Effector CD8-positive, alpha-beta T cell (primary cell): Measurements from ENCODE around the gene POLRMT.
"Not testable (repeated sequence)": the region's sequence is repeated elsewhere in the genome, so short reads cannot be mapped to it uniquely, and the experiment has no call there.

Experiments
- DNase-seq: peaks from one replicate; lab custom pipeline; 2025; lab: John Stamatoyannopoulos, UW
- total RNA-seq, 4 experiments: gene quantifications; one replicate each; lab custom pipeline; 2026; lab: John Stamatoyannopoulos, UW

The POLRMT gene
- 97.6 to 132 (median 115) reads per million in 4 experiments for total RNA-seq

- peak; percentile 95 for DNase-seq
These were observed at the start of gene POLRMT for GRCh38 chr19:633068-633785. TSS of gene POLRMT (minus strand) at chr19:633537. CDS start at chr19:633512, 25 bp downstream.

DNA sequence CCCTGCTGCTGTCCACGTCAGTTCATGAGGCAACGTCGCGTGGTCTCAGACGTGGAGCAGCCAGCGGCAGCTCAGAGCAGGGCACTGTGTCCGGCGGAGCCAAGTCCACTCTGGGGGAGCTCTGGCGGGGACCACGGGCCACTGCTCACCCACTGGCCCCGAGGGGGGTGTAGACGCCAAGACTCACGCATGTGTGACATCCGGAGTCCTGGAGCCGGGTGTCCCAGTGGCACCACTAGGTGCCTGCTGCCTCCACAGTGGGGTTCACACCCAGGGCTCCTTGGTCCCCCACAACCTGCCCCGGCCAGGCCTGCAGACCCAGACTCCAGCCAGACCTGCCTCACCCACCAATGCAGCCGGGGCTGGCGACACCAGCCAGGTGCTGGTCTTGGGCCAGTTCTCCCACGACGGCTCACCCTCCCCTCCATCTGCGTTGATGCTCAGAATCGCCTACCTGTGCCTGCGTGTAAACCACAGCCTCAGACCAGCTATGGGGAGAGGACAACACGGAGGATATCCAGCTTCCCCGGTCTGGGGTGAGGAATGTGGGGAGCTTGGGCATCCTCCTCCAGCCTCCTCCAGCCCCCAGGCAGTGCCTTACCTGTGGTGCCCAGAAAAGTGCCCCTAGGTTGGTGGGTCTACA lies 49.5 kb upstream of the POLRMT start:
- DNase-seq: no peak

DNA sequence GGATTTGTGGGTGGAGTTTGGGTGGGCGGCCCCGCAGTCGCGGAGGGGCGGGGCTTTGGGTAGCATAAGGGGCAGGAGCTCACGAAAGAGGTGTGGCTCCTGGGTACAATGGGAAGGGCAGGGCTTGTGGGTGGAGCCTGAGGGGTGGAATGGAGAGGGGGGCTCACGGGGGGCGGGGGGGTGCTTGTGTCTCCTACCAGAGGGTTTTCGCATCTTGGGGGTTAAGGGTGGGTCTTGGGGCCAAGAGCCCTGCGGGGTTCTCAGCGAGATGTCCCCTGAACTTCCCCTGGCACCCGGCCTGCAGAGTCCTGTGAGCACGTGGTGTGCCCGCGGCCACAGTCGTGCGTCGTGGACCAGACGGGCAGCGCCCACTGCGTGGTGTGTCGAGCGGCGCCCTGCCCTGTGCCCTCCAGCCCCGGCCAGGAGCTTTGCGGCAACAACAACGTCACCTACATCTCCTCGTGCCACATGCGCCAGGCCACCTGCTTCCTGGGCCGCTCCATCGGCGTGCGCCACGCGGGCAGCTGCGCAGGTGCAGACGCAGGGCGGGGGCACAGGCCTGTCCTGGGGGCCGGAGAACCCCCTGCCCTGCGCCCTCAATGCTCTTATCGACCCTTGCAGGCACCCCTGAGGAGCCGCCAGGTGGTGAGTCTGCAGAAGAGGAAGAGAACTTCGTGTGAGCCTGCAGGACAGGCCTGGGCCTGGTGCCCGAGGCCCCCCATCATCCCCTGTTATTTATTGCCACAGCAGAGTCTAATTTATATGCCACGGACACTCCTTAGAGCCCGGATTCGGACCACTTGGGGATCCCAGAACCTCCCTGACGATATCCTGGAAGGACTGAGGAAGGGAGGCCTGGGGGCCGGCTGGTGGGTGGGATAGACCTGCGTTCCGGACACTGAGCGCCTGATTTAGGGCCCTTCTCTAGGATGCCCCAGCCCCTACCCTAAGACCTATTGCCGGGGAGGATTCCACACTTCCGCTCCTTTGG lies 48.0 kb upstream of the POLRMT start:
- no peak for DNase-seq

GRCh38 chr19:680287-681028 lies 47.1 kb upstream of the POLRMT start:
- DNase-seq: peak; percentile 99

DNA sequence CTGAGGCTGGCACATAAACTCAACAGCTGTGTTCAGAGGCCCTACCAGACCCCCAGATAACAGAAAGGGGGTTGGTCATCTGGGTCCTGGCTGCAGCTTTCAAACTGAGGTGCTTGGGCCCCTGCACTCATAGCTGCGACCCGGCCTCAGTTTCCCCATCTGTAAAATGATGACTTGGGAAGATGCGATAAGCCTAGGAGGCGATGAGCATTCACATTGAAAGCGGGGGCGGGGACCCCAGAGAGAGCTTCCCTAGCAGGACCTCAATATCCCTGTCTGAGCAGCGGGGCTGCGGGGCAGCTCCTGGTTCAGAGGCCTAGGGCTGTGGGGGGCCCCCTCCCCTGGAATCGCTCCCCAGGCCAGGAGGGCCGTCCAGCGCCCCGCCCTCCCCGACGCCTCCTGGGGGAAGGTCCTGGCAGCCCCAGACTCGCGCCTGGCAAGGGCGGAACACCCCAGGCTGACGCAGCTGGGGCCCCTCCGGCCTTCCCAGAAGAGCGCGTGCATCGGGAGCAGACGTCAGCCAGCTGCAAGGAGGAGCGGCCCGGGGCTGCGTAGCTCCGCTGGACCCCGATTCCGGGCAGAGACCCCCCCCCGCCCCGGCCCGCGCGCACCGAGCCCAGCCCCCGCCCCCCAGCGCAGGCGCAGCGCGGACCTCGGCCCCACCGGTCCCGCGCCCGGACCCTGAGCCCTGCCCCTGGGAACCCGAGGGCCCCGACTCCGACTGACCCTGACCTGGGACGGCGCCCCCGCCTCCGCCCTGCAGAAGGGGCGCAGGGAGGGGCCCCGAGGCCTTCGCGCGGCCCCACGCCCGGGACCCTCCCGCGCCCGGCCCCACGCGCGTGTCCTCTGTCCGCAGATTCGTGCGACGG lies 46.3 kb upstream of the POLRMT start:
- DNase-seq: peak; percentile 19

- DNase-seq: no peak
These were observed 45.6 kb upstream of the POLRMT start for GRCh38 chr19:678791-679388.

GRCh38 chr19:677601-678436 lies 44.5 kb upstream of the POLRMT start:
- DNase-seq: no peak

- DNase-seq: no peak
These were observed 43.9 kb upstream of the POLRMT start for GRCh38 chr19:677201-677600.

- no peak for DNase-seq
These were observed 43.2 kb upstream of the POLRMT start, which contains the start of gene FSTL3 for GRCh38 chr19:676339-677105. TSS of gene FSTL3 (plus strand) at chr19:676392. CDS start at chr19:676424, 32 bp downstream.

GRCh38 chr19:676007-676338 lies 42.6 kb upstream of the POLRMT start:
- DNase-seq: no peak

DNA sequence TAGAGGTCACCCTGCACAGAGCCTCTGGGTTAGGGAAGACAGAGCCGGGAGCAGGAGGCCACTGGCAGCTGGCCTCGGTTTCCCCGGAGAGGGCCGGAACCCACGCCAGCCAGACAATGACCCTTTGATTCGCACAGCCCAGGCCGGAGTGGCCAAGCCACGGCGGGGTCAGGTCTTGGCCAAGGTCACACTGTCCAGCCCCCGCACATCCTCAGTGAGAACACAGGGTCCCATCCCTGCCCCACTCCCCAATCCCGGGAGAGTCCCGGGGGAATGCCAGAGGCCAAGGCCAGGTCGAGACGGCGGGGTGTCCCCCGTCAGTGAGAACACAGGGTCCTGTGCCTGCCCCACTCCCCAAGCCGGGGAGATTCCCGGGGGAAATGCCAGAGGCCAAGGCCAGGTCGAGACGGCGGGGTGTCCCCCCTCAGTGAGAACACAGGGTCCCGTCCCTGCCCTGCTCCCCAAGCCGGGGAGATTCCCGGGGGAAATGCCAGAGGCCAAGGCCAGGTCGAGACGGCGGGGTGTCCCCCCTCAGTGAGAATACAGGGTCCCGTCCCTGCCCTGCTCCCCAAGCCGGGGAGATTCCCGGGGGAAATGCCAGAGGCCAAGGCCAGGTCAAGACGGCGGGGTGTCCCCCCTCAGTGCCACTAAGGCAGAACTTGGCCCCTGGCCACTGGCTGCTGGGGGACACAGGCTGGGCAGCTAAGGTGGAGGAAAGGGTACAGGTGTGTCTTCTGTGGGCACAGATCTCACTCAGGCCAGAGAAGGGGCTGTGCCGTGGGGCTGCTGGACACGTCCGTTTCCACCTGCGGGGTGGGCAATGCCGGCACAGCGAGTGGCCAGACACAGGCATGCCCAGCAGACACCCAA lies 41.2 kb upstream of the POLRMT start:
- DNase-seq: no peak

DNA sequence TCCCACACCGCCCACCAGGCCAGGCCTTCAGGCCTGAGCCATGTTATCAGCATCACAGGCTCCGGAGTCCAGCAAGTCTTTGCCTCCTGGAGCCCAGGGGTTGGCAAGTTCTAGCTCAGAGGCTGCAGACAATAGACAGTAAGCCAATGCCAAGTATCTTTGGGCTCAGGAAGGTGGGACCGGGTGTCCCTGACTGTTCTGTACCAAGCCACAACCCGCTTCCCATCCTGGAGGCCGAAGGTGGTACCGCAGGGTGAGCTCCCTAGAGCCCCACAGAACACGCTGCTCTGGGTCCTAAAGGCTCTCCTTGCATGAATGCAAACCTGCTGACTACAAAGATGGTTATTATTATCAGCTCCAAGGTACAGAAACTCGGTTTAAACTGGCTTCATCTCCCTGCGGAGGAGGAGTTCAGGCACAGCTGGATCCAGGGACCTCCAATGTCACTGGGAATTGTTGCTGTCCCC lies 37.3 kb upstream of the POLRMT start:
- DNase-seq: no peak

GRCh38 chr19:668675-669434 lies 35.5 kb upstream of the POLRMT start:
- DNase-seq: not testable (repeated sequence)

- DNase-seq: not testable (repeated sequence)
These were observed 33.7 kb upstream of the POLRMT start for GRCh38 chr19:666985-667573.

DNA sequence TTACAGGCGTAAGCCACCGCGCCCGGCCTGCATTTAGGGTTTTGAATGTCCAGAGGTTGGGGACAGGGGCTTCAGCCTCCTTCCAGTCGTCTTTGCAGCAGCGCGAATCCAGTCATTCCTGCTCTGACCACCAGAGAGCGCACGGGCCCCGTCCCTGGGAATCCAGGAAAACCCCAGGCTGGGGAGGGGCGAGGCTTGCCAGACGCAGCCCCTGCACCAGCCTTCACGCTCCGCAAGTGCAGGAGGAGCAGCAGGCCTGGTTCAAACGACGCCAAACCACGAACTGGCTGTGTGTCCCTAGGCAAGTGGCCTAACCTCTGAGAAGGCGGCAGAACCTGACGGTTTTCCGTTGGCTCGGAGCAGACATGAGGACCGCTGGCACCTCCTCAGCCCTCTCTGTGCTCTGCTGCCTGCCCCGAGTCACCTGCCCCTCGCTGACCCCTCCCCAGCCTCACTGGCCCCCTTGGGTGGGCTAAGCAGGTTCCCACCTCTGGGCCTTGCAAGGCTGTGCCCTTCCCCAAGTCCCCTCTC lies 31.6 kb upstream of the POLRMT start:
- peak; percentile 79 for DNase-seq

GRCh38 chr19:663682-664117 lies 30.4 kb upstream of the POLRMT start:
- DNase-seq: no peak
